Limb (tissue), 2 donors: ENCODE results near the gene ANKK1.

ENCODE experiments used
- DNase-seq, 2 donors: peaks; one replicate each; pipeline ENCODE4 v3.0.0-alpha.2; 2016; ENCODE audit errors: extremely low spot score in 2 of 2

Gene ANKK1

DNA sequence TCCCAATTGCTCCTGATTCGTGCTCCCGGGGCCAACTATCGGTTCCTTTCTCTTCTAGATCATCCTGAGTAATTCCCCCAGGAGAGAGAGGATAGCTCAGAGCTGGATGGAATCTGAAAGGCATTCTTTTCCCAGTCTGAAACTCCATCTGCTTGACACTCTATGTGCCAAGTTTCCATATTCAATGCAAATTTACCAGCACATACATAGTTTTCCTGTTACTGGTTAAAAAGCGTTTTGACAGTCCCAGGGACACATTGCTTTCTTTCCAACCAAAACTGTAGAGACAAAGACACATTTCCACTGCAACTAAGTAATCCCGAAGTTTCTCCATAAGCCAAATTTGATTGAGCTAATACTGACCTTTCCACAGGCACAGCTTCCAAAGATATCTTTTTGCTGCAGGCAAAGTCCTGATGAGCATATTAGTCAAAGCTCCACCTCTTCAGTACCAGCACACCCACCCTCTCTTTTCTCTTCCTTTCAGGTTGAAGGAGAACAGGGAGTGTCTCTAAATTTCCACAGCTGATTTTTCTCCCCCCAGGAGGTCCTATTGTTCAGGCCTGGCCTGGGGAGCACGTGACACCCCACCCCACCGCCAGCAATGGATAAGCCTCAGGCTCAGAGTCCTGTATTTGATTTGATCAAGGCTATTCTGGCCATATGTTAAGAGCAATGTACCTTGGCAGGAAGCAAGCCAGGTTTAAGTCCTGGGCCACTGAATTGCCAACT lies 9.7 kb upstream of the ANKK1 start:
- DNase-seq, result no peak

- DNase-seq, result no peak
These were observed 8.9 kb upstream of the ANKK1 start for GRCh38 chr11:113378692-113379091.

DNA sequence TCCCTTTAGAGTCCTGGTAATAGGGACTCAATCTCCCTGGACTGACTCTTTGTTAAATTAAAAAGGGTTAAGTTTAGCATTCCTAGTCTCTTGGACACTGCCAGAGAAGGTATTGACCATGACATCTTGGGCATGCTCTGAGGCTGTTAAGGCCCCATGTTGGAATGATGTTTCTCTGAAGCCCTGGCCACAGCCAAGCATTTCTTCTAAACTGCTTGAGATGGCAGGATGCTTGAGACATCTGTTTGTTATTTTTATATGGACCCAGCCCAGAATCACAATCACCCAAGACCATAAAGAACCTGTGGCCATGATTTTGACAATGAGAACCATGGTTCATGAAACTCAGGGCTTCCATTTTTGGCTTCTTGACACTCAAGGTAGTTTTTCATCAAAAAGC lies 5.5 kb upstream of the ANKK1 start:
- DNase-seq, result no peak

DNA sequence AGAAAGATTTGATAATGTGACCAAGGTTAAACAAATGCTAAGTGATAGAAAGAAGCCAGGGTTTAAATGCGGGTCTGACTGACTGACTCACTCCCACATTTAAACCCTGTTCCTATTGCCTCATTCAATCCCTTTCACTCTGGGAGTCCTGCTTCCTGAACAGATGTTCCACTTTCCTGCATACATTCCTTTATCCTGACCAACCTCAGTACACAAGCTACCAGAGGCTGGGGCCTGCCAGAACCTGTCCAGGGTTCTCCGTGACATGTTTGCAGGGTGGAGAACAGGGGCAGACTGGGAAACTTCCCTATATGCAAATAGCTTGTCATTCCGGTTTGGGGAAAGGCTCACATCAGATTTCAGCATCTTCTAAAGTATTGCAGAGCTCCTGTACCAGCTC lies 3.0 kb upstream of the ANKK1 start:
- peak in 1 of 2 donors; percentile 7 for DNase-seq

GRCh38 chr11:113385749-113386148 lies 1.8 kb upstream of the ANKK1 start:
- DNase-seq, result no peak

DNA sequence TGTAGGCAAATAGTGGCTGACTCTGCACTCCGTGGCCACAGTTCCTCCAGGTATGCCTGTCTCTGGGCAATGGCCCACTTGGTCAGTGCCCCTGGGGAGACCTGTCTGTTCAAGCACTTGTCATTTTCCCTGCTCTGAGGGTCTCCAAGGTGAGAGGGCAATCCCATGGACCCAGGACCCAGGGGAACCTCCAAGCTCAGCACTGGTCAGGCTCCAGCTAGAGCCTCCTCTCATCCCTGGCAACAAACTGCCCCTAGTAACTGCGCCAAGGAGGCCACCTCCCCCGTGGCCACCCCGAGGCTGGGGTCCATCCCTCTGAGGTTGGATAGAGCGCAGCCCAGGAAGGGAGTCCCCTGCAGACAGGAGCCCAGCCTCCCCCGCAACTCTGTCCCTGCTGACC lies 713 bp upstream of the ANKK1 start:
- DNase-seq, result no peak

- DNase-seq, result no peak
These were observed 1.7 kb downstream of the ANKK1 start for GRCh38 chr11:113389272-113389671.

DNA sequence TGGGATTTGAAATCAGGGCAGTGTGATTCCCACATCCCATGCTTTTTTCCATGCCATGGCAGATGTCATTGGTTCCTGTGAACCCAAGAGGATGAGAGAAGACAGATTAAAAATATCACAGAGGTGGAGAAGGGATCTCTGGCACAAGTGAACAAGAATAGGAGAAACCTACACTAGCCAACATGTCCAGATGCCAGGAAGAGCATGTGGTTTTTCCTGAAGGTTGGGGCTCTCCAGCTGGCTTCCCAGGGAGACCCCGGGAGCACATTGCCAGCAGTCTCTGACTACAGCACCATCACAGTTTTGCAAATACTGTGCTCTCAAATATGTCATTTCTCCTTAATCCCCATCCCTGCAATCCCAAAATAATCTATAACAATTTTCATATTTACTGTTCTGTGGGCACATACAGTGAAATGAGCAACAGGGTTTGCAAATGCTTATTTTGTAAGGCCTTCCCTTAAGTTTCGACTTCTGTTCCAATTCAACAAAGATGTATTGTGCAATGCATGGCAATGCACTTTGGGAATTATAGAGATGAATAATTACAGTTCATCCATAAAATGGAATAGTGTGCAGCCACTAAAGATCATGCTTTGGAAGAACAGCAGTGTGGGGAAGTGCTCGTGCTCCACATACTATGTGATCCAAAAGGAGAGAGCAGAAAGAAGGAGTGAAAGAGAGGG lies 4.8 kb downstream of the ANKK1 start:
- DNase-seq, result no peak

- DNase-seq, result no peak
These were observed 6.0 kb downstream of the ANKK1 start for GRCh38 chr11:113393501-113393985.

DNA sequence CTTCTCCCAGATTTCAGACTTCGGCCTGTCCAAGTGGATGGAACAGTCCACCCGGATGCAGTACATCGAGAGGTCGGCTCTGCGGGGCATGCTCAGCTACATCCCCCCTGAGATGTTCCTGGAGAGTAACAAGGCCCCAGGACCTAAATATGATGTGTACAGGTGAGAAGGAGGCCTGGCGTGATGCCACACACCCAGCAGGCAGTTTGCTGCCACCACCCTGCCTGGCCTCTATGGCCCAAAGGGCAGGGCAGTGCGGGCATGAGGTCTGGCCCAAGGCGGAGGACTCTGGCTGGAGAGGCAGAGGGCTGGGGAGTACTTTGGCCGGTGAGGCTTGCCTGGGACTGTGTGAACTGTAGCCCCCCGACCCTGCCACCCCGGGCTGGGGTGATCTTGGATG lies 7.3 kb downstream of the ANKK1 start:
- no peak for DNase-seq

GRCh38 chr11:113395782-113396336 lies 8.3 kb downstream of the ANKK1 start:
- no peak for DNase-seq

GRCh38 chr11:113396690-113397089 lies 9.1 kb downstream of the ANKK1 start:
- no peak for DNase-seq

DNA sequence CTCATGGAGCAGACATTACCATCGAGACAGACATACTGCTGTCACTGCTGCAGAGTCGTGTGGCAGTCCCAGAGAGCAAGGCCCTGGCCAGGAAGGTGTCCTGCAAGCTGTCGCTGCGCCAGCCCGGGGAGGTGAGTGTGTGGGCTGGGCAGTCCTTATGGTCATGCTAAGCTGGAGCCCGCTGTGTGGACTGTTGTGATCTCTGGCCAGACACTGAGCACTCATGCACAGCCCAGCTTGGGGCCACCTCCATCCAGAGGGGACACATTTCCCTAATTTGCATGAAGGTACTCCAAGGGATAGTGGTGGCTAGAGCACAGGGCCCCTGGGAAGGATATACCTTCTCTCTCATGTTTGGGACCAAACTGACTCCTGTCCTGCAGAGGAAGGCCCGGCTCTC lies 9.6 kb downstream of the ANKK1 start:
- no peak for DNase-seq

- no peak for DNase-seq
These were observed 10.2 kb downstream of the ANKK1 start for GRCh38 chr11:113397821-113398220.

- DNase-seq, result no peak
These were observed 11.3 kb downstream of the ANKK1 start for GRCh38 chr11:113398669-113399430.

GRCh38 chr11:113400631-113401230 lies 13.2 kb downstream of the ANKK1 start:
- no peak for DNase-seq

DNA sequence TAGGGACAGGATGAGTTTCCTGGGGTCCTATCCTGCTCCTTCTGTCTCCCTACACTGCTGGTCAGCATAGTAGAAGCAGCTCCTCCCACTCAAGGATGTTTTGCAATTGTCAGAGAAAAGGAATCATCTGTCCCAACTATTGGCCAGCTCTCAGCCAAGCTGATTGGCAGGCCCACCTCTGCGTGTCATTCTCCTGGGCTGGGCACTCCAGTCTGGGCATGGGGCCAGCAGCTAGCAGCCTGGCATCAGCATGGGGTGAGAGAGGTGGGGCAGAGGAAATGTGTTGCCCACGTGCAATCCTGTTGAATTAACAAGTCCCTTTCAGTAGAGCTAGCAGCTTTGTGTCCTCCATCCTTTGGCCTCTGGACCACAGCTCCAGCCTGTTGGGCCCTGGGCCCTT lies 14.1 kb downstream of the ANKK1 start:
- peak in 1 of 2 donors; percentile 49 for DNase-seq

DNA sequence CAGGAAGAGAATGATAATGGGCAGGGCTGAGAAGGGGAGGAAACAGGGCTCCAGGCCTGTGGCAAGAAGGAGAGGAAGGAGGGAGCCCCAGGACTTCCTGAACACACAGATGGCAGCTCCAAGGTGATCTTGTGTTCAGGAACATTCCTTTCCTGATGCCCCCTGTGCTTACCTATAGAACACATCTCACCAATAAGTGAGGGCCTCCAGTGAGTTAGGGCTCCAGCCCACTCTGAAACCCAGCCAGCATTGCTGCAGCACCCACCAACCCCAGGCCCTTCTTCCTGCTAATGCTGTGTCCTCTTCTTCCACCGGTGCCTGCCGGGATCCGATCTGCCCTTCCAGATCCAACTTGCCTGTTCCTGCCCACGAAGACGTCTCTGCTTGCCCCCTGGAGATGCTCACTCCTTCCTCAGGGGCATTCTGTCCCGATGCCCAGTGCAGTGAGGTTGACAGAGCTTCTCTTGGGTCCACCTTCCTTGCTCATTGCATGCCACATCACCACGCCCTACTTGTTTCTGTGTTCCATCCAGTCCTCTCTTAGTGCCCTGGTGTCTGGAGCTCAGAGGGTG lies 17.4 kb downstream of the ANKK1 start:
- DNase-seq, result no peak

DNA sequence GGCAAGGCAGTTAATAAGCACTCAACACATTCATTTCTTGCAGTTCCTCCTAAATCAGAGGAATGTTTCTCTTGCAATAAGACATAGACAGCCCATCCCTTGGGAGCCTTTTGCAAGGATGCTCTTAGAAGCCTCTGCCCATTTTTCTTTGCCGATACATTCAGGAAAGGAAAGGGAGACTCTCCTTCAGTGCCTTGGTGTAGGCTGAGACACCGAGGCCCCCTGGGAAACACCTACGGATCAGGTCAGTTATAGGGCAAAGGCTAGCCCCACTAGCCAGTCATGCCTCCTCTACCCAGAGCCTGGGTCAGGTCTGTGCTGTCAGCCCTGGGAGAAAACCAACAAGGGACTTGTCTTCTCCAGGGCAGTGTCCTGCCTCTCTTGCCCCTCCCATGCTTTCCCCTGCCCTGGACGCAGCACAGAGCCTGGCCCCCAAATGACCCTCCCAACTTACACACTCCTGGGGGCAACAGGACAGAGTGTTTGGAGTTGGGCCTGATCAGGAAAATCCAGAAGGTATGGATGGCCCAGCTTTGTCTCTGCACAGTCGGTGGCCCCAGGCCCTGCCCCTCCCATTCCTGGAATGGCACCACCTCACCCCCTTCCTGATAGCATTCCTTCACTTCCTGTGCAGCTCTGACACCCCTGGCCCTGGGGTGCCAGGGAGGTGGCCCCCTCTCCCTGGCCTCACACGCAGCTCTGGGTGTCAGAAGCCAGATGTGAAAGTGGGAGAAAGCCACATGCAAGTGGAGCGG lies 18.3 kb downstream of the ANKK1 start:
- DNase-seq, result no peak

DNA sequence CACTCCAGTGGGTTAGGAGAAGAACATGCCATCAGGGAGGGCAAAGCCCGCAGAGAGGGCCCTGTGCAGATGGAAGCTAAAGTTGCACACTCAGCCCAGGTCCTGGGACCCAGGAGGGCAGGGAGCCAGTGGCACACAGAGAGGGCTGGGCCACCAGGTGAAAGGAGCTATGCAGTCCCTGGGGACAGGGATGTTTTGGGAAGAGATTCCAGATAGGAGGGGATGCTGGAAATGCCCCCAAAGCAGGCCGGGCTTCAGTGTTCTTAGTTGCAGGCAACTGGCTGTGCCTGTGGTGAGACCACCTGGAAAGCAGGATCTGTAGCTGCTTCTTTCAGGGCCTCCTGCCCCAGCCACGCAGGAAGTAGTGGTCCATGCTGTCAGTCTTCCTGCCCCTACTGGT lies 19.6 kb downstream of the ANKK1 start:
- DNase-seq, result no peak

DNA sequence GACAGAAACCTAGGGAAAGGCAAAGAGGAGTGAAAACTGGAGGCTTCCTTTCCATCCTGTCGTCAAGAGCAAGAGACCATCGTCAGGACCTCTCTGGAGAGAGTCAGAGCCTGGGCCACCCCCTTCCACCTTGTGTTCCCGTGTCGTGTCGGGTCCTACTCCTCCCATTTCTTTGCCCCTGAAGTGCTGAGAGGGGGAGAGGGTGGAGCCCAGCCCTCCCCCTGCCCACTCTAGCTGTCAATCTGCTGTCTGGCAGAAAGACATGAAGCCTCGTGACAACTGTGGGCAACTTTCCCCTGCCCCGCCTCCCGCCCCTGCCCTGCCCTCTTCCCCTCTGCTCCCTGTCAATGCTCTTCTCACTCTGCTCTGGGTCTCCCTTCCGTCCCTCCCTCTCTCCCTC lies 20.6 kb downstream of the ANKK1 start:
- DNase-seq, result no peak
